HCT116 (cell line): Measurements from ENCODE around the gene ARRDC1. TPM values are rescaled to one million over a fixed set of nuclear protein-coding genes. Genes with fewer than 3 reads are reported as not detected.

Experiments used
- ATAC-seq: fragments of 200-7000 bp; cut with Tn5 transposase; 2 replicates; pipeline ENCODE4 v1.9.1; 2020; ENCODE audit warnings: mild to moderate bottlenecking, moderate library complexity
- BruUV-seq: library from RNA; stranded (reverse); fragments of 400-500 nt; replicated peaks from 2 replicates; lab custom pipeline; 2021; lab: Mats Ljungman, UMichigan
- CTCF ChIA-PET: fragments of 300-600 bp; sonication (Branson Sonifier 250); formaldehyde crosslinking; loops from one replicate; lab custom pipeline; 2021; ENCODE audit warnings: antibody characterized with exemption; lab: Charles Lee
- POLR2A ChIA-PET: fragments of 300-600, 350-600 bp; sonication (Branson Sonifier 250); formaldehyde crosslinking; loops from one replicate; lab custom pipeline; 2021; ENCODE audit warnings: antibody characterized with exemption; lab: Charles Lee
- RAD21 ChIA-PET, 2 experiments: fragments of 300-600 bp; sonication (Branson Sonifier 250); formaldehyde crosslinking; loops; one replicate each; lab custom pipeline; 2023; ENCODE audit warnings: low total read pairs in 2 of 2; ENCODE audit not compliant: uncharacterized antibody in 2 of 2, unreplicated experiment in 2 of 2, low non-redundant PET in 1 of 2; lab: Charles Lee
- DNase-seq: peaks from one replicate; pipeline ENCODE4 v3.0.0-alpha.2; 2010; ENCODE audit warnings: low read depth, low spot score
- H2AFZ ChIP-seq: fragments of 200-600 bp; shearing (Covaris generic), sonication (generic); 2 replicates; pipeline ENCODE4 v1.6.1; 2017; ENCODE audit warnings: low read depth, mixed run types, mixed read lengths, antibody characterized with exemption, low read length; ENCODE audit not compliant: poor library complexity, severe bottlenecking
- H3K27ac ChIP-seq: 2 replicates; pipeline ENCODE4 v1.5.1; 2012; ENCODE audit warnings: low read depth, low read length
- H3K27me3 ChIP-seq: fragments of 200-600 bp; sonication (generic); 2 replicates; pipeline ENCODE4 v1.6.1; 2016; ENCODE audit warnings: mixed run types, low read length, mixed read lengths; ENCODE audit not compliant: insufficient read depth
- H3K36me3 ChIP-seq, 2 experiments: fragments of 200-500 bp in 1 of 2; fragments of 200-600 bp in 1 of 2; sonication (Bioruptor generic) in 1 of 2; sonication (generic) in 1 of 2; 2 replicates each; pipeline versions ENCODE4 v1.5.1 to v1.6.1; 2014 to 2016; ENCODE audit warnings: low read length in 2 of 2, inconsistent platforms in 1 of 2, mixed read lengths in 1 of 2, mixed run types in 1 of 2; ENCODE audit not compliant: insufficient read depth in 2 of 2, control insufficient read depth in 1 of 2
- H3K4me1 ChIP-seq, 2 experiments: fragments of 200-600 bp in 1 of 2; sonication (generic) in 1 of 2; 2 replicates each; pipeline versions ENCODE4 v1.5.1 to v1.6.1; 2012 to 2017; ENCODE audit warnings: low read length in 2 of 2, inconsistent platforms in 1 of 2, mild to moderate bottlenecking in 1 of 2, mixed read lengths in 1 of 2, mixed run types in 1 of 2, moderate library complexity in 1 of 2; ENCODE audit not compliant: insufficient read depth in 2 of 2, control insufficient read depth in 1 of 2
- H3K4me2 ChIP-seq: fragments of 200-600 bp; sonication (generic); 2 replicates; pipeline ENCODE4 v1.6.1; 2017; ENCODE audit warnings: mixed run types, low read length, mixed read lengths
- H3K4me3 ChIP-seq, 2 experiments: fragments of 200-600 bp in 1 of 2; sonication (generic) in 1 of 2; replicated peaks in 1 of 2; 2 replicates each; pipeline ENCODE4 v1.5.1; 2011 to 2016; ENCODE audit warnings: low read length in 2 of 2, control low read depth in 1 of 2, low read depth in 1 of 2, mild to moderate bottlenecking in 1 of 2, mixed read lengths in 1 of 2, mixed run types in 1 of 2
- H3K79me2 ChIP-seq: fragments of 200-600 bp; sonication (generic); 2 replicates; pipeline ENCODE4 v1.6.1; 2017; ENCODE audit warnings: mild to moderate bottlenecking, mixed run types, low read length, moderate library complexity, mixed read lengths; ENCODE audit not compliant: insufficient read depth
- H3K9ac ChIP-seq: fragments of 200-600 bp; sonication (generic); 2 replicates; pipeline ENCODE4 v1.6.1; 2016; ENCODE audit warnings: low read length, mixed read lengths
- H3K9me2 ChIP-seq: fragments of 200-600 bp; sonication (generic), shearing (Covaris generic); 2 replicates; pipeline ENCODE4 v1.6.1; 2017; ENCODE audit warnings: mixed run types, mild to moderate bottlenecking, moderate library complexity; ENCODE audit not compliant: insufficient read depth
- H3K9me3 ChIP-seq, 2 experiments: fragments of 200-500 bp in 1 of 2; fragments of 200-600 bp in 1 of 2; sonication (Bioruptor generic) in 1 of 2; sonication (generic) in 1 of 2; 2 replicates each; pipeline ENCODE4 v1.6.1; 2014 to 2017; ENCODE audit warnings: low read length in 2 of 2, mixed read lengths in 2 of 2, inconsistent platforms in 1 of 2, low read depth in 1 of 2, mild to moderate bottlenecking in 1 of 2, mixed run types in 1 of 2, moderate library complexity in 1 of 2; ENCODE audit not compliant: control insufficient read depth in 1 of 2, insufficient read depth in 1 of 2
- H4K20me1 ChIP-seq: fragments of 200-600 bp; sonication (generic), shearing (Covaris generic); 2 replicates; pipeline ENCODE4 v1.6.1; 2017; ENCODE audit warnings: mixed run types, mild to moderate bottlenecking, moderate library complexity; ENCODE audit not compliant: insufficient read depth
- CTCF ChIP-seq, 3 experiments: fragments of 200-600 bp in 1 of 3; sonication (generic) in 1 of 3; IDR thresholded peaks in 2 of 3; conservative IDR thresholded peaks in 1 of 3; 2 replicates each; pipeline ENCODE4 v1.5.1; 2012 to 2017; ENCODE audit warnings: low read depth in 2 of 3, low read length in 2 of 3, antibody characterized with exemption in 1 of 3, borderline replicate concordance in 1 of 3, control low read depth in 1 of 3, mild to moderate bottlenecking in 1 of 3, mixed read lengths in 1 of 3, mixed run types in 1 of 3, moderate library complexity in 1 of 3; ENCODE audit not compliant: insufficient read depth in 1 of 3
- MAX ChIP-seq: IDR thresholded peaks from 2 replicates; pipeline ENCODE4 v1.6.1; 2012
- POLR2A ChIP-seq: IDR thresholded peaks from 2 replicates; pipeline ENCODE4 v1.7.0; 2011; ENCODE audit warnings: borderline replicate concordance; ENCODE audit not compliant: insufficient read depth, insufficient read length; ENCODE audit errors: extremely low read depth
- POLR2AphosphoS5 ChIP-seq: IDR thresholded peaks from 2 replicates; pipeline ENCODE4 v1.6.1; 2011; ENCODE audit warnings: mild to moderate bottlenecking, low read depth, low read length, moderate library complexity
- REST ChIP-seq: IDR thresholded peaks from 2 replicates; pipeline ENCODE4 v1.6.1; 2012; ENCODE audit warnings: low read depth
- TCF7L2 ChIP-seq: IDR thresholded peaks from 2 replicates; pipeline ENCODE4 v1.7.0; 2011; ENCODE audit warnings: borderline replicate concordance, inconsistent platforms; ENCODE audit not compliant: insufficient read depth, insufficient read length; ENCODE audit errors: extremely low read depth
- intact Hi-C: fragments of 100-400 bp; cut with micrococcal nuclease; formaldehyde crosslinking; loops from 2 replicates; pipeline ENCODE4 v1.10.0; 2022
- total RNA-seq: library from RNA; stranded (reverse); gene quantifications from one replicate; pipeline ENCODE4 v1.2.1, GENCODE V29; 2021; ENCODE audit not compliant: unreplicated experiment

Gene ARRDC1
- total RNA-seq, 1 experiment from 2014 or later = 82.8 TPM

- Histone ChIP-seq H3K27ac (no peak overlapping the region), H3K9me3 (no peaks in the 10 kb centered on the region), H2AFZ (no peak overlapping the region), H3K4me3 (no peak overlapping the region), H3K9ac (no peak overlapping the region), H3K4me1 (peaks cover 0 to 3% of the 10 kb centered on the region in 2 experiments; a peak in 1 of 4 replicates), H3K27me3 (no peaks in the 10 kb centered on the region), H4K20me1 (peaks cover 8% of the 10 kb centered on the region; the same call in 1 of the 2 replicates), H3K9me2 (no peaks in the 10 kb centered on the region), H3K4me2 (no peak overlapping the region), H3K79me2 (peaks cover 21% of the 10 kb centered on the region), H3K36me3 (peaks cover 35 to 38% of the 10 kb centered on the region in 2 experiments; a peak in 3 of 4 replicates)
- BruUV-seq = no TSS peak
- no peak for DNase-seq
- ATAC-seq = no peak
- intact Hi-C loops = no loop called here
- RAD21 ChIA-PET = no interaction called here
- TF ChIP-seq MAX = no peak
- no peak for TF ChIP-seq TCF7L2
- no peak for TF ChIP-seq POLR2AphosphoS5
- TF ChIP-seq CTCF (IDR thresholded peaks at IDR 0.05 in 2 of 3, conservative IDR thresholded peaks at IDR 0.05 in 1 of 3; ENCODE audit: borderline replicate concordance in 1 of 3, insufficient read depth in 1 of 3, low read depth in 2 of 3, low read length in 2 of 3) = no peak
- no peak for TF ChIP-seq REST
- TF ChIP-seq POLR2A = no peak
- CTCF ChIA-PET = no interaction called here
- POLR2A ChIA-PET = no interaction called here
Measured at GRCh38 chr9:137558127-137558526, 47.4 kb upstream of the ARRDC1 start.
